ENCODE measurements around the gene MAPK8IP3. TPM values are rescaled to one million over a fixed set of nuclear protein-coding genes. Genes with fewer than 3 reads are reported as not detected.
"Not testable (repeated sequence)": the region's sequence is repeated elsewhere in the genome, so short reads cannot be mapped to it uniquely, and the experiment has no call there.

MAPK8IP3 gene
- total RNA-seq, 2 experiments from 2014 or later = 290 to 297 TPM

DNA sequence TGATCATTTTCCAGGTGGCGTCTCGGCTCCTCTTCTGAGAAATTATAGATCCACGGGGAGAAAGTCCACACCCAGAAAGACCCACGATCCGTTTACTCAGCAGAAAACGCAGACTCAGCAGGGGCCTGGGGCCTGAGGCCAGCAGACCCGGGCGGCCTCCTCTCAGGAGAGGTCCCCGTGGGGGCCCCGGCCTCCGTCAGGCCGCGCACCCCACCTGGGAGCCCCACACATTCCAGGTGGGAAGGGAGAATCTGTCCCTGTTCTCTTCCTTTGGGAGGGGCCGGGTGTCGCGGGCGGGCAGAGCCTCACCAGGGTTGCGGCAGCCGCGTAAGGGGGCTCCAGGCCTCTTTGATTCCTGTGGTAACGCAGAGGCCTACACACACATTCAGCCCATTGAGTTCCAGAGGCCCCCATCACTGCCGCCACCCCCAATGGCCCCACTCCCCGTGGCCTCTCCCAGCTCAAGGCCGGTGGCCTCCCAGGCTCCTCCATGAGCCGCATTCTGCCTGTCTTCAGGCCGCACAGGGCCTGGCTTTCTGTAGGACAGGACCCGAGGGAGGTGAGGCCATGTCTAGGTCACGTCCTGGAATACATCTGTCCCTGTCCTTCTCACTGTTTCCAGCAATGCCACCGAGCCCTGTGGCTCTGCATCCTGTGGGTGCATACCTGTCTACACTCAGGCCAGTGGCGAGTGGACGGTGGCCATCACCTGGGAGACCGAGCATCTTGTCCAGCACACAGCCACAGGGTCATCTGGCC is 89.1 kb downstream of the MAPK8IP3 start:
- H3K27ac ChIP-seq (ENCODE audit: low read depth in 1 of 2, low read length in 2 of 2) = no peak overlapping the region
- POLR2A ChIA-PET = no interaction called here
- no peak overlapping the region for H3K27ac Mint-ChIP-seq
- peaks cover 3% of the 10 kb centered on the region for H3K9me3 Mint-ChIP-seq
- CTCF ChIA-PET = no interaction called here
- H3K27me3 Mint-ChIP-seq = no peaks in the 10 kb centered on the region
- no peak overlapping the region for H3K4me3 ChIP-seq (ENCODE audit: low read length)
- no peaks in the 10 kb centered on the region for H3K27me3 ChIP-seq (ENCODE audit: control insufficient read depth in 1 of 2, insufficient read depth in 2 of 2, low read length in 2 of 2)
- H3K9me3 ChIP-seq (ENCODE audit: control insufficient read depth in 1 of 2, insufficient read depth in 1 of 2, low read length in 2 of 2) = peaks cover 11 to 25% of the 10 kb centered on the region in 2 experiments
- DNase-seq = no peak
- TF ChIP-seq, protein P1, sequence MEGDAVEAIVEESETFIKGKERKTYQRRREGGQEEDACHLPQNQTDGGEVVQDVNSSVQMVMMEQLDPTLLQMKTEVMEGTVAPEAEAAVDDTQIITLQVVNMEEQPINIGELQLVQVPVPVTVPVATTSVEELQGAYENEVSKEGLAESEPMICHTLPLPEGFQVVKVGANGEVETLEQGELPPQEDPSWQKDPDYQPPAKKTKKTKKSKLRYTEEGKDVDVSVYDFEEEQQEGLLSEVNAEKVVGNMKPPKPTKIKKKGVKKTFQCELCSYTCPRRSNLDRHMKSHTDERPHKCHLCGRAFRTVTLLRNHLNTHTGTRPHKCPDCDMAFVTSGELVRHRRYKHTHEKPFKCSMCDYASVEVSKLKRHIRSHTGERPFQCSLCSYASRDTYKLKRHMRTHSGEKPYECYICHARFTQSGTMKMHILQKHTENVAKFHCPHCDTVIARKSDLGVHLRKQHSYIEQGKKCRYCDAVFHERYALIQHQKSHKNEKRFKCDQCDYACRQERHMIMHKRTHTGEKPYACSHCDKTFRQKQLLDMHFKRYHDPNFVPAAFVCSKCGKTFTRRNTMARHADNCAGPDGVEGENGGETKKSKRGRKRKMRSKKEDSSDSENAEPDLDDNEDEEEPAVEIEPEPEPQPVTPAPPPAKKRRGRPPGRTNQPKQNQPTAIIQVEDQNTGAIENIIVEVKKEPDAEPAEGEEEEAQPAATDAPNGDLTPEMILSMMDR (IDR thresholded peaks at IDR 0.05) = no peak
- peaks cover 5% of the 10 kb centered on the region for H3K36me3 Mint-ChIP-seq (ENCODE audit: low read depth)
- H3K36me3 ChIP-seq (ENCODE audit: insufficient read depth, low read length) = peaks cover 6% of the 10 kb centered on the region
- intact Hi-C loops (cut with DNase I, micrococcal nuclease) = no loop called here
- ATAC-seq (ENCODE audit: poor library complexity) = no peak
- H3K4me1 ChIP-seq (ENCODE audit: insufficient read depth, low read length) = no peaks in the 10 kb centered on the region
- H3K4me1 Mint-ChIP-seq (ENCODE audit: low read depth) = no peaks in the 10 kb centered on the region
- H3K4me3 Mint-ChIP-seq = no peak overlapping the region

DNA sequence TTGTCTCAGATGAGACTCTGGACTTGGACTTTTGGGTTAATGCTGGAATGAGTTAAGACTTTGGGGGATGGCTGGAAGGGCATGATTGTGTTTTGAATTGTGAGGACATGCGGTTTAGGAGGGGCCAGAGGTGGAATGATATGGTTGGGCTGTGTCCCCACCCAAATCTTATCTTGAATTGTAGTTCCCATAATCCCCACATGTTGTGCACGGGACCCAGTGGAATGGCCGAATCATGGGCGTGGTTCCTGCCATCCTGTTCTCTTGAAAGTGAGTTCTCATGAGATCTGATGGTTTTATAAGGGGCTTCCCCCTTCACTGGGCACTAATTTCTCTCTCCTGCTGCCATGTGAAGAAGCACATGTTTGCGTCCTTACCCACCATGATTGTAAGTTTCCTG is 93.3 kb downstream of the MAPK8IP3 start:
- H3K4me3 Mint-ChIP-seq; intact Hi-C loops (cut with DNase I, micrococcal nuclease); H3K27ac Mint-ChIP-seq: not testable (repeated sequence)

DNA sequence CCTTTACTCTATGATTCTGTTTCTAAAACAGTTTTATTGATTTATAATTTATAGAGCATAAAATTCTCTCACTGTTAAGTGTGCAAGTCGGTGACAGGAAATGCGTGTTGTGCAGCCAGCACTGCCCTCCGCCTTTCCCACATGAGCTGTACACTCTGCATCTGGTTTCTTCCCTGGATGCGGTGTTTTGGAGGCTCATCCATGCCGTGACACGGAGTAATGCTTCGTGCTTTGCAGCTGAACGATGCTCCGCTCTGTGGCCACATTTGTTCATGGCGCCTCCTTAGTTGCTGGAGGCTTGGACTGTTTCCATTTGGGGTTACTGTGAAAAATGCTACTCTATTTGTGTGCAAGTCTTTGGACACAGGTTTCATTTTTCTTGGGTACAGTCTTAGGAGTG is 94.7 kb downstream of the MAPK8IP3 start:
- Mint-ChIP-seq H3K4me1 (ENCODE audit: low read depth) (no peaks in the 10 kb centered on the region), H3K36me3 (ENCODE audit: low read depth) (peaks cover 20% of the 10 kb centered on the region), H3K27ac (no peak overlapping the region), H3K9me3 (peaks cover 3% of the 10 kb centered on the region), H3K4me3 (no peak overlapping the region), H3K27me3 (no peaks in the 10 kb centered on the region)
- no peak for DNase-seq
- ATAC-seq (ENCODE audit: poor library complexity) = no peak
- Histone ChIP-seq H3K27me3 (ENCODE audit: control insufficient read depth in 1 of 2, insufficient read depth in 2 of 2, low read length in 2 of 2) (no peaks in the 10 kb centered on the region), H3K27ac (ENCODE audit: low read depth in 1 of 2, low read length in 2 of 2) (no peak overlapping the region), H3K9me3 (ENCODE audit: control insufficient read depth in 1 of 2, insufficient read depth in 1 of 2, low read length in 2 of 2) (peaks cover 11 to 25% of the 10 kb centered on the region in 2 experiments), H3K36me3 (ENCODE audit: insufficient read depth, low read length) (no peaks in the 10 kb centered on the region), H3K4me3 (ENCODE audit: low read length) (no peak overlapping the region), H3K4me1 (ENCODE audit: insufficient read depth, low read length) (no peaks in the 10 kb centered on the region)
- intact Hi-C loops (cut with DNase I, micrococcal nuclease) = no loop called here
- ChIA-PET CTCF (no interaction called here), POLR2A (no interaction called here)
- TF ChIP-seq, protein P1 (IDR thresholded peaks at IDR 0.05) = no peak

More for the DNA sequence above, 93.3 kb downstream of the MAPK8IP3 start:
- CTCF ChIA-PET; H3K27me3 ChIP-seq (ENCODE audit: control insufficient read depth in 1 of 2, insufficient read depth in 2 of 2, low read length in 2 of 2); H3K36me3 ChIP-seq (ENCODE audit: insufficient read depth, low read length); H3K36me3 Mint-ChIP-seq (ENCODE audit: low read depth); ATAC-seq (ENCODE audit: poor library complexity); H3K9me3 Mint-ChIP-seq; H3K4me1 Mint-ChIP-seq (ENCODE audit: low read depth); H3K4me1 ChIP-seq (ENCODE audit: insufficient read depth, low read length); H3K27me3 Mint-ChIP-seq; DNase-seq; H3K27ac ChIP-seq (ENCODE audit: low read depth in 1 of 2, low read length in 2 of 2); H3K4me3 ChIP-seq (ENCODE audit: low read length): not testable (repeated sequence)
- POLR2A ChIA-PET = interaction anchor here (0.5 to 1.3 kb wide), 3 partner anchors 13 to 28 kb away, joined by 3 to 4 read pairs (median 3); partner anchors contain the start of genes NUBP2 and SPSB3
- H3K9me3 ChIP-seq (ENCODE audit: control insufficient read depth in 1 of 2, insufficient read depth in 1 of 2, low read length in 2 of 2) = peaks cover 11 to 25% of the 10 kb centered on the region in 2 experiments

DNA sequence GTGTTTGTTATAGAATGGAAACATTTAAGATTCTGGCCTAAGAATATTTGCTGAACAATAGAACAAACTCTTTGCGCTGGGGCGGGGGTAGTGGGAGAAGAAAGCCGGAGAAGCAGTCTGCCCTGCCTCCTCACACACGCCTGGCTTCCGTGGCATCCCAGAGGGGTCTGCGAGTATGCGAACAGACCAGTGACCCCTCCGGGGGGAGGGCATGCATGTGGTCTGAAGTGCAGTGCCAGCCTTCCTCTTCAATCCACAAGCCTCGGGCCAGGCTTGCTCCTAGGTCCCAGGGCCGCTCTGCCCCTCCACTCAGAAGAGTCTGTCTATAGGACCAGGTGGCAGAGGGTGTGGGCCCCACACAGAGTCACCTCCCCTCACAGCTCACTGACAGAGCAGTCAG is 101.6 kb downstream of the MAPK8IP3 start:
- TF ChIP-seq, protein P1 (IDR thresholded peaks at IDR 0.05) = no peak
- Histone ChIP-seq H3K27me3 (ENCODE audit: control insufficient read depth in 1 of 2, insufficient read depth in 2 of 2, low read length in 2 of 2) (no peaks in the 10 kb centered on the region), H3K27ac (ENCODE audit: low read depth in 1 of 2, low read length in 2 of 2) (no peak overlapping the region), H3K9me3 (ENCODE audit: control insufficient read depth in 1 of 2, insufficient read depth in 1 of 2, low read length in 2 of 2) (peaks cover 0 to 5% of the 10 kb centered on the region in 2 experiments), H3K36me3 (ENCODE audit: insufficient read depth, low read length) (peaks cover 39% of the 10 kb centered on the region), H3K4me1 (ENCODE audit: insufficient read depth, low read length) (peaks cover under 1% of the 10 kb centered on the region), H3K4me3 (ENCODE audit: low read length) (no peak overlapping the region)
- no peak for ATAC-seq (ENCODE audit: poor library complexity)
- DNase-seq = no peak
- intact Hi-C loops (cut with DNase I, micrococcal nuclease) = no loop called here
- no peak overlapping the region for H3K4me3 Mint-ChIP-seq
- no peaks in the 10 kb centered on the region for H3K27me3 Mint-ChIP-seq
- H3K9me3 Mint-ChIP-seq = no peaks in the 10 kb centered on the region
- peaks cover 44% of the 10 kb centered on the region for H3K36me3 Mint-ChIP-seq (ENCODE audit: low read depth)
- no peaks in the 10 kb centered on the region for H3K4me1 Mint-ChIP-seq (ENCODE audit: low read depth)
- no peak overlapping the region for H3K27ac Mint-ChIP-seq
- POLR2A ChIA-PET = no interaction called here
- CTCF ChIA-PET = no interaction called here
